ENCODE data around the gene LDLRAD4.

GRCh38 chr18:13181765-13182164 lies 36.8 kb upstream of the LDLRAD4 start:
- TF ChIP-seq CTCF (IDR thresholded peaks at IDR 0.05) (no peak), POLR2A (IDR thresholded peaks at IDR 0.05) (no peak)

All from tibial nerve (tissue), 3 donors.